ENCODE results near the gene MAVS. TPM values are rescaled to one million over a fixed set of nuclear protein-coding genes. Genes with fewer than 3 reads are reported as not detected.

The MAVS gene
- total and polyA plus RNA-seq, 9 of the 15 experiments (the other 6 are each of a cell fraction or from before 2014, with no cell fraction given), result 1.6 to 22.0 (median 11.3) TPM

DNA sequence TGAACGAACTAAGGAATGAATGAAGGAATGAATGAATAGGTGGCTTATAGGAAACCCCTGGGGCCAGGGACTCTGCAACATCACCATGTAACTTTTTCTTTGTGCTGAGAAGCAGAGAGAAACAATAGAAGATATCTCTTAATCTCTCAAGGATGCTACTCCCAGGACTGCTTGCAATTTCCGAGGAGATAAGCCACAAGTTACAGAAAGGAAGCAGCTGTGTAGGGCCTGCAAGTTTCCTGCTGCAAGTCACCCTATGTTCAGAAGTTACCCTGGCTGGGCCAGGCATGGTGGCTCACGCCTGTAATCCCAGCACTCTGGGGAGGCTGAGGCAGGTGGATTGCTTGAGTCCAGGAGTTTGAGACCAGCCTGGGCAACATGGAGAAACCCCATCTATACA lies 7.3 kb upstream of the MAVS start (continued):
- TF ChIP-seq RCOR1 (IDR thresholded peaks at IDR 0.05; ENCODE audit: borderline replicate concordance in 1 of 2, low read depth in 2 of 2, low read length in 2 of 2) (peak in 1 of 2 experiments; percentile 77; a peak in 2 of 4 replicates), CTCFL (IDR thresholded peaks at IDR 0.05; ENCODE audit: borderline replicate concordance, insufficient read depth, low read depth, low read length, poor library complexity, severe bottlenecking) (no peak), TCF3 (CRISPR knock-in tag; IDR thresholded peaks at IDR 0.05) (peak; percentile 62), NCOR1 (IDR thresholded peaks at IDR 0.05) (0 out of 2 replicates have a peak, but pooled peaks have one; percentile 36), SFPQ (IDR thresholded peaks at IDR 0.05; ENCODE audit: low read depth, low read length) (no peak), ZNF311 (CRISPR knock-in tag; IDR thresholded peaks at IDR 0.05) (peak; percentile 49; the same call in 1 of the 2 replicates), SOX6 (IDR thresholded peaks at IDR 0.05) (peak; percentile 96), ZBTB12 (CRISPR knock-in tag; IDR thresholded peaks at IDR 0.05) (no peak), CCAR2 (IDR thresholded peaks at IDR 0.05; ENCODE audit: low read depth, low read length) (no peak), GABPA (tag; conservative IDR thresholded peaks at IDR 0.05; ENCODE audit: low read depth) (peak; percentile 41), GATA2 (CRISPR knock-in tag; IDR thresholded peaks at IDR 0.05) (peak; percentile 81), ZNF766 (CRISPR knock-in tag; conservative IDR thresholded peaks at IDR 0.05) (0 out of 2 replicates have a peak, but pooled peaks have one; percentile 21), KLF16 (IDR thresholded peaks at IDR 0.05) (peak; percentile 42; the same call in 1 of the 2 replicates)
- TF ChIP-seq, protein P1, sequence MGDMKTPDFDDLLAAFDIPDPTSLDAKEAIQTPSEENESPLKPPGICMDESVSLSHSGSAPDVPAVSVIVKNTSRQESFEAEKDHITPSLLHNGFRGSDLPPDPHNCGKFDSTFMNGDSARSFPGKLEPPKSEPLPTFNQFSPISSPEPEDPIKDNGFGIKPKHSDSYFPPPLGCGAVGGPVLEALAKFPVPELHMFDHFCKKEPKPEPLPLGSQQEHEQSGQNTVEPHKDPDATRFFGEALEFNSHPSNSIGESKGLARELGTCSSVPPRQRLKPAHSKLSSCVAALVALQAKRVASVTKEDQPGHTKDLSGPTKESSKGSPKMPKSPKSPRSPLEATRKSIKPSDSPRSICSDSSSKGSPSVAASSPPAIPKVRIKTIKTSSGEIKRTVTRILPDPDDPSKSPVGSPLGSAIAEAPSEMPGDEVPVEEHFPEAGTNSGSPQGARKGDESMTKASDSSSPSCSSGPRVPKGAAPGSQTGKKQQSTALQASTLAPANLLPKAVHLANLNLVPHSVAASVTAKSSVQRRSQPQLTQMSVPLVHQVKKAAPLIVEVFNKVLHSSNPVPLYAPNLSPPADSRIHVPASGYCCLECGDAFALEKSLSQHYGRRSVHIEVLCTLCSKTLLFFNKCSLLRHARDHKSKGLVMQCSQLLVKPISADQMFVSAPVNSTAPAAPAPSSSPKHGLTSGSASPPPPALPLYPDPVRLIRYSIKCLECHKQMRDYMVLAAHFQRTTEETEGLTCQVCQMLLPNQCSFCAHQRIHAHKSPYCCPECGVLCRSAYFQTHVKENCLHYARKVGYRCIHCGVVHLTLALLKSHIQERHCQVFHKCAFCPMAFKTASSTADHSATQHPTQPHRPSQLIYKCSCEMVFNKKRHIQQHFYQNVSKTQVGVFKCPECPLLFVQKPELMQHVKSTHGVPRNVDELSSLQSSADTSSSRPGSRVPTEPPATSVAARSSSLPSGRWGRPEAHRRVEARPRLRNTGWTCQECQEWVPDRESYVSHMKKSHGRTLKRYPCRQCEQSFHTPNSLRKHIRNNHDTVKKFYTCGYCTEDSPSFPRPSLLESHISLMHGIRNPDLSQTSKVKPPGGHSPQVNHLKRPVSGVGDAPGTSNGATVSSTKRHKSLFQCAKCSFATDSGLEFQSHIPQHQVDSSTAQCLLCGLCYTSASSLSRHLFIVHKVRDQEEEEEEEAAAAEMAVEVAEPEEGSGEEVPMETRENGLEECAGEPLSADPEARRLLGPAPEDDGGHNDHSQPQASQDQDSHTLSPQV (IDR thresholded peaks at IDR 0.05), result peak; percentile 57; the same call in 1 of the 2 replicates
